ENCODE measurements around the gene RFX6.
"Not testable (repeated sequence)": the region's sequence is repeated elsewhere in the genome, so short reads cannot be mapped to it uniquely, and the experiment has no call there.

Gene RFX6, protein sequence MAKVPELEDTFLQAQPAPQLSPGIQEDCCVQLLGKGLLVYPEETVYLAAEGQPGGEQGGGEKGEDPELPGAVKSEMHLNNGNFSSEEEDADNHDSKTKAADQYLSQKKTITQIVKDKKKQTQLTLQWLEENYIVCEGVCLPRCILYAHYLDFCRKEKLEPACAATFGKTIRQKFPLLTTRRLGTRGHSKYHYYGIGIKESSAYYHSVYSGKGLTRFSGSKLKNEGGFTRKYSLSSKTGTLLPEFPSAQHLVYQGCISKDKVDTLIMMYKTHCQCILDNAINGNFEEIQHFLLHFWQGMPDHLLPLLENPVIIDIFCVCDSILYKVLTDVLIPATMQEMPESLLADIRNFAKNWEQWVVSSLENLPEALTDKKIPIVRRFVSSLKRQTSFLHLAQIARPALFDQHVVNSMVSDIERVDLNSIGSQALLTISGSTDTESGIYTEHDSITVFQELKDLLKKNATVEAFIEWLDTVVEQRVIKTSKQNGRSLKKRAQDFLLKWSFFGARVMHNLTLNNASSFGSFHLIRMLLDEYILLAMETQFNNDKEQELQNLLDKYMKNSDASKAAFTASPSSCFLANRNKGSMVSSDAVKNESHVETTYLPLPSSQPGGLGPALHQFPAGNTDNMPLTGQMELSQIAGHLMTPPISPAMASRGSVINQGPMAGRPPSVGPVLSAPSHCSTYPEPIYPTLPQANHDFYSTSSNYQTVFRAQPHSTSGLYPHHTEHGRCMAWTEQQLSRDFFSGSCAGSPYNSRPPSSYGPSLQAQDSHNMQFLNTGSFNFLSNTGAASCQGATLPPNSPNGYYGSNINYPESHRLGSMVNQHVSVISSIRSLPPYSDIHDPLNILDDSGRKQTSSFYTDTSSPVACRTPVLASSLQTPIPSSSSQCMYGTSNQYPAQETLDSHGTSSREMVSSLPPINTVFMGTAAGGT

DNA sequence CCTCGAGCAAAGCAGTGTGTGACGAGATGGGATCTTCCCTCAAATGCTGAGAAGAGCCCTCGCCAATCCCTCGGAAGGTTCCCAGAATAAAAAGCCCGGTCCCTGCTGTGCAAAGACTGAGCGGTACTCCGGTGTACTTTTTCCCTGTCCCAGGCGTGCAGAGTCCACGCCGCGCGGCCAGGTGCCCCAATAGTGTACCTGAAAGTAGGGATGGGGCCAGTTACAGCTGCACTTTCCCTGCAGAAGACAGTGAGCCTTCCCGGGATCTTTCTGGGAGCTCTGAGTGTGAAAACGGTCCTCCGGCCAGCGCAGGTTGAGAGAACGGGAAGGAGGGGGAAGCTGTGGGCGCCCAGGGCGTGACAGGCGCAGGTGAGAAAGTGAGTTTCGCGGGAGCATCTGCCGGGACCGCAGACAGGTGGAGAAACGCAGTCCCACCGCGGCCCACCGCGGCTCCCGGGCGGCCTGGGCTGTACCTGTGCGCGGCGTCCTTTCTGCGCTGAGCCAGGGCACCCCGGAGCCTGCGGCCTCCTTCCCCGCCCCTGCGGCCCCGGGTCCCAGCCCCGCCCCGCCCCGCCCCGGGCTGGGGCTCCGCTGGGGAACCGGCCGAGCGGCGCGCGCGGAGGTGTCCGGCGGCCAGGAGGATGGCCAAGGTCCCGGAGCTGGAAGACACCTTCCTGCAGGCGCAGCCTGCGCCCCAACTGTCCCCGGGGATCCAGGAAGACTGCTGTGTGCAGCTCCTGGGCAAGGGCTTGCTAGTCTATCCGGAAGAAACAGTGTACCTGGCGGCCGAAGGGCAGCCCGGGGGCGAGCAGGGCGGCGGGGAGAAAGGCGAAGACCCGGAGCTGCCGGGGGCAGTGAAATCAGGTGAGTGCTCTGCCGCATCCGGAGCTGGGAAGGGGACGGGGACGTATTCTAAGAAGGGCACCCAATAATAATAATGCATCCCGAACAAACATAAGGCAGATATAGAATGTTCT, at the start of gene RFX6:
RFX6 (plus strand) TSS at position 608 of the 977 bp plus-strand sequence; CDS start at position 642, 34 bp downstream.
- no peak for FAIRE-seq
- DNase-seq (ENCODE audit: insufficient read length, low spot score), result no peak

GRCh38 chr6:116827561-116828240, 49.3 kb upstream of the RFX6 start:
- FAIRE-seq (no peak), DNase-seq (ENCODE audit: insufficient read length, low spot score) (no peak)

DNA sequence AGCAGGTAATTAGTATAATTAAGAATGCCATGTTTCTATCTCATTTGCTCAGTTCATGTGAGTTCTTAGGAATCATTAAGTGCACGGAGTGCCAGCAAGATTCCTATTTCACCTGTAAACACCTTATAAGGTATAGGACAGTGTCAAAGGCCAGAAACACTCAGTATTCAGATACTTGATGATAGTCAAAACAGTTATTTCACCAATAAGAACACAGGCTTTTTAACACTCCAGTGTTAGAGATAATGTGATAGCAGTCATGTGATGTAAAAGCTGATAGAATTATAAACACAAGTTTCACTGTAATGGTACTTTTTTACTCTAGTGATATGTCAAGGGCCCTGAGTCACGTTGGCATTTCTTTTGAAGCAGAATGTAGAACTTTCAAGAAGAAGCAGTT, 48.1 kb upstream of the RFX6 start, which contains the start of gene GPRC6A:
GPRC6A (minus strand) TSS at position 101 of the 400 bp plus-strand sequence; CDS start at position 31, 70 bp downstream.
- no peak for FAIRE-seq
- DNase-seq (ENCODE audit: insufficient read length, low spot score), result no peak

- not testable (repeated sequence) for FAIRE-seq; DNase-seq (ENCODE audit: insufficient read length, low spot score)
These were observed 42.5 kb upstream of the RFX6 start for GRCh38 chr6:116834526-116834925.

- DNase-seq (ENCODE audit: insufficient read length, low spot score) (no peak), FAIRE-seq (no peak)
These were observed 40.3 kb upstream of the RFX6 start for GRCh38 chr6:116836606-116837342.

DNA sequence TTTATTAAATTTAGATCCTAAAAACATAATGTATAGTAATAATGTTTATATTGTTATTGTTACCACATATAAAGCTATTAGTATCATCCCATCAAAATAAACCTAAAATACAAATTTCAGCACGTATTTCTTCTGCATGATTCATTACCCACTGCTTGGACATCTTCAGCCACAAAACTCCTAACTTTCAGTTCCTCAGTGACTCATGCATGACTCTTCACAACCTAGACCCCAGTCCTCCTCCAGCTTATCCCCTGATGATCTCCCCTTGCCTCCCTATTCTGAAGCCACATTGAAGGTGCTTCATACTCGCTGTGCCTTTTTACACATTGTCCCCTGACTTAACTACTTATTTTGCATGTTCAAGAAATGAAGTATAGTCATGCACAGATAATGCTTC, 37.0 kb upstream of the RFX6 start:
- FAIRE-seq (no peak), DNase-seq (ENCODE audit: insufficient read length, low spot score) (no peak)

DNA sequence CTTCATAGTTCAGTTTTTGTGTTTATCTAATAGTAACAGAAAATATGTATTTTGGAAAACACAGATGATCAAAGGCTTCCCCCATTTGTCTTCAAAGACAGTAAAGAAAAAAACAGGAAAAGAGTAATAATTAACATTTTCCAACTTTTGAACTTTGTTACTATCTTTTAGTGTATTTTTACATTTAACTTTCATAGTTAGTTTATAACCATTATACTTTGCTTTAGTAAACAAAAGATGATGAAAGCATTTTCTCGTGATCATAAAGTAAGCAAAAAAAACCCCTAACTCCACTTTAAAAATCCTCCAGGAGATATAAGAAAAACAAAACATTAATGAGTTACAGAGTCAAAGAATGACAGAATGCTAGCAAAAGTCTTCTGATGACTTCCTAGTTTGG, 34.6 kb upstream of the RFX6 start:
- DNase-seq (ENCODE audit: insufficient read length, low spot score) (no peak), FAIRE-seq (no peak)

GRCh38 chr6:116847227-116847626, 29.8 kb upstream of the RFX6 start:
- FAIRE-seq (no peak), DNase-seq (ENCODE audit: insufficient read length, low spot score) (peak; percentile 15)

DNA sequence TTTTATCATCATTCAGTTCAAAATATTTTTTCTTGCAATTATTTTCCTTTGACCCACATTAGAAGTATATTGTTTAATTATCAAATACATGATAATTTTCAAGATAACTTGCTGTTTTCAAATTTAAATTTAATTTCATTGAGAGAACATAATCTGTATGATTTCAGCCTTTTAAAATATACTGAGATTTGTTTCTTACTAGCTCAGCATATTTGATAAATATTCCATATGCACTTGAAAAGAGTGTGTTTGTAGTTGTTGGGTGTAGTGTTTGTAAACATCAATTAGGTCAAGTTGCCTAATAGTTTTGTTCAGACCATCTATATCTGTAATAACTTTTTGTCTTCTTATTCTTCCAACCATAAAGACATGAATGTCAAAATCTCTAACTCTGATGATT, 19.0 kb upstream of the RFX6 start:
- DNase-seq (ENCODE audit: insufficient read length, low spot score) (no peak), FAIRE-seq (no peak)

DNA sequence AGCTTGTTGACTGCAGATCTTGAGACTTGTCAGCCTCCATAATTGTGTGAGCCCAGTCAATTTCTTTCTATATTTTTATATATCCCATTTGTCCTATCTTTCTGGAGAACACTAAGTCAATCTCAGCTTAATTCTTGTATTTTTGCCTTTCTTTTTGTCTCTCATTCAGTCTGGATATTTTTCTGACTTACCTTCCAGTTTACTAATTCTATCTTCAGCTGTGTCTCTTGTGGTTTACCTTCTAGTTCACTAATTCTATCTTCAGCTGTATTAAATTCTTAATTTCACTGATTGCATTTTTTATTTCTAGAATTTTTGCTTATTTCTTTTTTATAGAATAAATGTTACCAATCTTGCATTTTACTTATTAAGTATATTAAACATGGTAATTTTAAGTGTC, 17.8 kb upstream of the RFX6 start:
- DNase-seq (ENCODE audit: insufficient read length, low spot score) (no peak), FAIRE-seq (no peak)

- DNase-seq (ENCODE audit: insufficient read length, low spot score) (no peak), FAIRE-seq (no peak)
These were observed 10.7 kb upstream of the RFX6 start for GRCh38 chr6:116866281-116866871.

DNA sequence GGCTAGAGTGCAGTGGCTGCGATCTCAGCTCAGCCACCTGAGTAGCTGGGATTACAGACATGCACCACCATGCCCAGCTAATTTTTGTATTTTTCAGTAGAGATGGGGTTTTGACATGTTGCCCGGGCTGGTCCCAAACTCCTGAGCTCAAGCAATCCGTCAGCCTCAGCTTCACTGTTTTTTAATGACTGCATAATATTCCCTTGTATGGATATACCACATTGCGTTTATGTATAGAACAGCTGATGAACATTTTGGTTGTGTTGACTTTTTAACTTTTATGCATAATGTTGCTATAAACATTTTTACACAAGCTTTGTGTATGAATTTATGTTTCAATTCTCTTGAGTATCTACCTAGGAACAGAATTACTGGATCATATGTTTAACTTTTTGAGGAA, 4.3 kb upstream of the RFX6 start:
- FAIRE-seq (no peak), DNase-seq (ENCODE audit: insufficient read length, low spot score) (no peak)

GRCh38 chr6:116876107-116876506, 935 bp upstream of the RFX6 start:
- no peak for DNase-seq (ENCODE audit: insufficient read length, low spot score)
- FAIRE-seq, result no peak

GRCh38 chr6:116877743-116878142, 701 bp downstream of the RFX6 start:
- DNase-seq (ENCODE audit: insufficient read length, low spot score) (no peak), FAIRE-seq (no peak)

DNA sequence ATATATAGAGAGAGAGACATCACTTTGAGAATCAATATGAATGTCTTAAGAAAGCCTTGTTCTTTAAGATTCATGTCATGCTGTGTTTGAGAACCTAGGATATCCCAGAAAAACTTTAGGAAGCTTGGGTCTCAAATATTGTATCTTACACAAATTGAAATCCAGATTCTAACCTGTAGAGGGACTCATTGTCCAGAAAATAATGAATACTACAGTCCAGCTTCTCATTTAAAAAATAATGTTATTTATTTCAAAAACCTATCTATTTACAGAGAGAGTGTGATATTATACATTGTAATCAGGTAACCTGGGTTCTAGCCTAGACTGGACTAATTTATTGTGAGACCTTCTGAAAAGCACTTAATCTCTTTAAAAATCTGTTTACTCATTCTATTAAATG, 4.2 kb downstream of the RFX6 start:
- no peak for DNase-seq (ENCODE audit: insufficient read length, low spot score)
- FAIRE-seq, result no peak

- FAIRE-seq (no peak), DNase-seq (ENCODE audit: insufficient read length, low spot score) (no peak)
These were observed 6.0 kb downstream of the RFX6 start for GRCh38 chr6:116883005-116883404.

DNA sequence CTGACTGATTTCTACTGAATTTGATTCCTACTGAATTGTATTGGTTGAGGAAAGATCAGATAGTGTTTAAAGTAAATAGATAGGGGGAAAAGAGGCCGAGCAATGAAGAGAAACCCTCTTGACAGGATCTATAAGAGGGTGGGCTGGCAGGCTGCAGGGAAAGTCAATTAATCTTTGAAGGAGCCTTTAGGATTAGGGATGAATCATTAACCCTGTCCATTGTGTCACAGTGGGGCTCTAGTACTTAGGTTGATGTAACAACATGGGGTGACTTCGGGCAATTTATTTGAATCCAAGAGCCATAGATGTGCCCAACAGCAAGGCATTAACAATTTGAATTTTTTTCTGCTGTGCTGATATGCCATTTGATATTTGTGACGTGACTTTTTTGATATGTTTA, 7.5 kb downstream of the RFX6 start:
- DNase-seq (ENCODE audit: insufficient read length, low spot score) (no peak), FAIRE-seq (no peak)

DNA sequence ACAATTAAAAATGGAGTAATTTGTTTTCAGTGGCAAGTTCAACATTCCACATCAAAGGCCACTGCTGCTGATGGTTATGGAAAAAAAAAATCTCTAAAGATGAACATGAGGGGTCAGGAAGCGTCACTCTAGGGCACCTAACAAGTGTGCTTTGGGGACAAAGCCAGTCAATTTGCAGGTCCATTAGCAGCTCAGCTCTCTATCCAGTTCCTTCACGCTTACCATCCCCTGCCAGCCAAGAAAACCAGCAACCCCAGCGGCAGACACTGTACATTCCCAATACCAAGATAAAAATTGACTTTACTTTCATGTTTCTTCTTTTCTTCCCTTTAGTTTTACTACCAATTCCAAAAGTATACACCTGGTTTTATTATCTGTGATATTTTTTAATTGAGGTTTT, 10.1 kb downstream of the RFX6 start:
- FAIRE-seq (no peak), DNase-seq (ENCODE audit: insufficient read length, low spot score) (no peak)

- DNase-seq (ENCODE audit: insufficient read length, low spot score) (no peak), FAIRE-seq (no peak)
These were observed 10.9 kb downstream of the RFX6 start for GRCh38 chr6:116887894-116888293.

Data from HTR-8/SVneo (cell line).